GM21529 (cell line): ENCODE measurements around the gene RASL12.
"Not testable (repeated sequence)": the region's sequence is repeated elsewhere in the genome, so short reads cannot be mapped to it uniquely, and the experiment has no call there.

Experiments used
- ATAC-seq: cut with Tn5 transposase; IDR thresholded peaks from one replicate; pipeline ENCODE4 v1.9.1; 2021; ENCODE audit not compliant: unreplicated experiment

The RASL12 gene, protein sequence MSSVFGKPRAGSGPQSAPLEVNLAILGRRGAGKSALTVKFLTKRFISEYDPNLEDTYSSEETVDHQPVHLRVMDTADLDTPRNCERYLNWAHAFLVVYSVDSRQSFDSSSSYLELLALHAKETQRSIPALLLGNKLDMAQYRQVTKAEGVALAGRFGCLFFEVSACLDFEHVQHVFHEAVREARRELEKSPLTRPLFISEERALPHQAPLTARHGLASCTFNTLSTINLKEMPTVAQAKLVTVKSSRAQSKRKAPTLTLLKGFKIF

DNA sequence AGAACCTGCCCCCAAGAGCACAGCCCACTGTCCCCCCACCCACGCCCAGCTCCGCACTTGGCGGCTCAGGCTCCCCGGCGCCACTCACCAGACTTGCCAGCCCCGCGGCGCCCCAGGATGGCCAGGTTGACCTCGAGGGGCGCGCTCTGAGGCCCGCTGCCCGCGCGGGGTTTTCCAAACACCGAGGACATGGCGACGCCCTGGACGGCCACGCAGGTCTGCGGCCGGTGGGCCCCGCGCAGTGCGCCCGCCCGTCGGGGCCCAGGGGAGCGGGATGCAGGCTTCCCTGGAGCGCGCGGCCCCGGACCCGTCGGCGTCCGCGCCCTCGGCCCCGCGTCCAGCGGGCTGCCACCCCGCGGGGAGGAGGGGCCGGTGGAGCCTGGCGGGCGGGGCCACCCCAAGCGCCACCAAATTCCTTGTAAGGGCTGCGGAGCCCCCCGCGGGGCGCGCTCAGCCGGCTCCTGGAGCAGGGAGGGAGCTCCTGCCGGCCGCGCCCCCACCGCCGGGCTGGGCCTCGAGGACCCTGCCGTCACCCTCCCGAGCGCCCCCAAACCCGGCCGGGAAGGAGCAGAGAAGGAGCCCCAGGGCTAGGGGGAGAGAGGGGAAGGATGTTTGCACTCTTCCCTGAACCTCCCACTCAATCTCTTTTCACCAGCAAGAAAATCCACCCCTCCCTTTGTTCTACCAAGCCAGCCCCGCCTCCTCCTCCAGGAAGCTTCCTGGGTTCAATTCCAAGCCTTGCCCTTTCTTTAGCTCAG, at the start of gene RASL12:
Gene RASL12, minus strand, starts transcription at position 347 of the 758 bp plus-strand sequence. Its CDS starts 156 bp downstream, at position 191.
- no peak for ATAC-seq

DNA sequence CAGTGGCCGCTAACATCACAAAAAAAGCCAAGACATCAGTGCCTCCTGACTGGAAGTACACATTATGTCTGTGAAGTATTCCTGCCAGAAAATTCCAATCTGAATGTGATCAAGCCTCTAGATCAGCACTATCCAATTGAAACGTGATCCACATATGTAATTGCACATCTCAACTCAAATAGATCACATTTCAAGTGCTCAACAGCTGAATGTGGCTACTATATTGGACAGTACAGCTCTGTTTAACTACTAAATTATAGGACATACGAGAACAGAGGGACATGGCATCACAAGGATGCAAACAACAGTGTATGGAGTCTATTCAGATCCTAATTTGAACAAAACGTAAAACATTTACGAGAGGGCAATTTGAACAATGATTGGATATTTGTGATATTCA, 47.8 kb upstream of the RASL12 start:
- no peak for ATAC-seq

DNA sequence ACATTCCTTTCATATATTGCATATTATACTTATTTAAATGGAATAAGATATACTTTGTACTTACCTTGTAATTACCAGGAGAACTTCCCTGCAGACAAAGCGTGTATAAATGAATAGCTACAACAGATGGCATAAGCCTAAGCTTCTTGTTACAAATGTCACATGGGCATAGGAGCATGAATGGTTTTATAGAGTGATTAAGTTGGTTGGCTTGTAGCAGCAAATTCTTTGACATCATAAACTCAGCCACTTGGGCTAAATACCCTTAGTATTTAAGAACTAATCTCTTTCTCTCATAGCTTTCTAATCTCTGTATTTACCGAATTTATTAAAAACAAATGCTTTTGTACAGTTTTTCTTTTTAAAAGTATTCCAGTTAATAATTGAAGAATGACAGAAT, 47.3 kb upstream of the RASL12 start, which contains the start of gene UBAP1L:
Gene UBAP1L, minus strand, starts transcription at position 115 of the 400 bp plus-strand sequence. CDS start 8,985 bp downstream, outside the sequence.
- no peak for ATAC-seq

DNA sequence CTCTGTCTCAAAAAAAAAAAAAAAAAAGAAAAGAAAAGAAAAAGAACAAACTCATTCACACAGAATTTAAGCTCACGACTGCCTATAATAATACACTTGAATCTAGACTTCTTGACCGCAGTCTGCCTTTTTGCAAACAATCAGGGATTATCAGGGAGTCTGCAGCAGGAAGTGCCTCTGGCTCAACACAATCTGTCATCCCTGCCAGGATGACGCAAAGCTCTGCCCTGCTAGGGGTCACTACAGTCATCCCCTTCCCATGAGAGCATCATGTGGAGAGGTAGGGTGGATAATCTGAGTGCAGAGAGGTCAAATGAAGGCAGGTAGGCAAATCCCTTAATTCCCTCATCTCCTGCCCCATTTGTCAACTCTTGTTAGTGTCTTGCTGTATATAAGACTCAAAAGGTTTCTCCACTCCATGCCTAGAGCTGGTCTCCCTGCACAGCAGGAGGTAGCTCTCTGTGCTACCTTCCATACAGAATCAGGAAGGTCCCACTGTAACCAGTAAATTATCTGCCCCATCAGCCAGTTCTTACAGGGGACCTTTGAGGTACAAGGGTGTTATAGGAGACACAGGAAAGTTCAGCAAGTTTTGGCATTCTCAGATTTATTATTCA, 43.0 kb upstream of the RASL12 start:
- no peak for ATAC-seq

DNA sequence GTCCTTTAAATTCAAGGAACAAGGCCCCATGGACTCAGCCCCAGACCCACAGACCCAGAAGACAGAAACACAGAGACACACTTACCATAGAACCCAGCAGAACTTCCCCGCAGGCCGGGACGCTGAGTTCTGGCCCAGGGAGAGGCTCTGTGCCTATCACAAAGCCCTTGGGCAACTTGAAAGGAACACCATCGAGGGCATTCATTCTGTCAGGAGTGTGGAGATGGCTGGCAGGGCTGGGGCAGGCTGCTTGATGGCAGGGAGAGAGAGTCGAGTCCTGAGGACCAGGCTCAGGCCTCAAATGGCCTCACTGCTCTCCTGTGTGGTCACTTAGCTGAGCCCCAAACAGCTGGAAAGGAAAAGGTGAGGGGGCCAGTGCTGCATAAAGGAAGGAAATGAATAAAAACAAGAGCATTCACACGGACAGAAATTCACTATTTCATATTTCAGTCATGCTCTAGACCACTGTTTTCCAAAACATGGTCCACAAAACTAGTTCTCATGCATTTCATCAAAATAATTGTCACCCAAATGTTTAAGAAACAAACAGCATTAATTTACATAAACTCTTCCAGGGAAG, 38.3 kb upstream of the RASL12 start:
- no peak for ATAC-seq

DNA sequence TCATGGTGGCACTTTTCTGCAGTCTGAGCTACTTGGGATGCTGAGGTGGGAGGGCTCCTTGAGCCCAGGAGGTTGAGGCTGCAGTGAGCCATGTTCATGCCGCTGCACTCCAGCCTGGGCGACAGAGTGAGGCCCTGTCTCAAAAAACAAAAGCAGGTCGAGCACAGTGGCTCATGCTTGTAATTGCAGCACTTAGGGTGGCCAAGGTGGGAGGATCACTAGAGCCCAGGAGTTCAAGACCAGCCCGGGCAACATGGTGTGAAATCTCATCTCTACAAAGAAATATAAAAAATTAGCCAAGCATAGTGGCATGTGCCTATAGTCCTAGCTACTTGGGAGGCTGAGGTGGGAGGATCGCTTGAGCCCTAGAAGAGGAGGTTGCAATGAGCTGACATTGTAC, 37.2 kb upstream of the RASL12 start:
- no peak for ATAC-seq

DNA sequence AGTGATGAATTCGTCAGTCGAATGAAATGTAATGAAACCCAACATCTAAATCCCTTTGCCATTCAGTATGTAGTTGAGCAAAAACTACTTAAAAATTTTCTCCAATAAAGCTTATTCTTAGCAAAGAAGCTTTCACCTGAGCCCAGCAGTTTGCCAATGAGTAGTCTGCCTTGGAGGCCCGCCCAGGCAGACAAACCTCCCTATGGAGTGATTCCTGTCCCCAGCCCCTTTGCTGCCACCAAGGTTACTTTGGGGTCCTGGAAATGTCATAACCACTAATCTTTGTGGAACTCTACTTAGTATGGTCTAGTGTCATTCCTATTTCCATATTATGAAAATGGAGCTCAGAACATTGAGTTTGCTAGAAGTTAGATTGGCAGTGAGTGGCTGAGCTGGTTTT, 35.1 kb upstream of the RASL12 start:
- no peak for ATAC-seq

DNA sequence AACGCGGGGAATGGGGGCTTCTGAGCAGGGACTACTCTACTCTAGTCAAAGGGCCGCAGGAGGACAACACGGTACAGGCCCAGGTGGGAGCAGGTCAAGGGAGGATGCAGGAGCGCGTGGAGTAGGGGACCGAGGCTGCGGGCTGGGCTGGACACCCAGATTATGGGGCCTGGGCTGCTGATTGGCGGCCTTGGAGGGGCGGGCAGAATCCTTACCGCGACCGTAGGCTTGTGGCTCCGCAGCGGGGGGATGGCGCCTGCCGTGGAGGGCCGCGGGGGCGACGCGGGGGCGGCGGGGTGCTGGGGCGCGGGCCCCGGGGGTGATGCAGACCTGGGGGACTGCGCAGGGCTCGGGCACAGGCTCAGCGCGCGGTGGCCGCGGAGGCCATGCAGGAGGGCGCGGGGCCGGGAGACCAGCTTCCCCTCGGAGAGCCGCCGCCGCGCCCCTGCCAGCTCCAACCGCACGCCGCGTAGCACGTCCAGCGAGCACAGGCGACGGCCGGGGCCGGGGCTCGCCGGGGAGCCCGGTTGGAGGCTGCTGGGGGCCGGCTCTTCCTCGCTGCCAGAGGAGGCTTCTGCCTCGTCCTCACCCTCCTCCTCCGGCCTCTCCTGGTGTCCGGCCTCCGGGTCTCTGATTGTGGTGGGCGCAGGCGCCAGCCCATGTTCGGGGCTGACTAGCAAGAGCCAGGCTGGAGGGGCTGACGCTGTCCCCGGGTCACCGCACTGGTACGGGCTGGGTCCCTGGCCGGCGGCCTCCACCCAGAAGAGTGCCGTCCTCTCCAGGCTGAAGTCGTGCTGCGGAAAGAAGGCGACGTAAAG, 34.3 kb upstream of the RASL12 start:
- ATAC-seq: no peak

DNA sequence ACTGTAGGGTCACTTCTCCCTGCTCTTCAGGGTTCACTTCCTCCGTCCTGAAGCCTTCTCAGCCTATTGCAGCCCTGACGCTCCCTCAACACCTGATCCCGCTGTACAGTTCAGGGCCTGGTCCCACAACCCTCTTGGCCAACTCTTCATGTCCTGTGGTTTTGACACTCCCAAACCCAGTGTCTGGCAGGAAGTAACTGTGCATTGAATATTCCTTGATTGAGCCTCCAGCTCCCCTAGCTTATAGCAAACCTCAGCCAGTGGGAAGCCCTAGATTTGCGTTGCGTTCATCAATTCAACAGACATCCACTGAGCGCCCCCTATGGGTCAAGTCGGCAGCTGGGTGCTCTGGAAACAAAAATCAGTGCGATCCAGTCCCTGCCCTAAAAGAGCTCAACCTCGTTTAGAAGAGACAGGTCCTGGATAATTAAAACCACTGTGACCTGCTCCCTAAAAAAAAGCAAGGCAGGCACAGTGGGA, 33.7 kb upstream of the RASL12 start:
- ATAC-seq: no peak

DNA sequence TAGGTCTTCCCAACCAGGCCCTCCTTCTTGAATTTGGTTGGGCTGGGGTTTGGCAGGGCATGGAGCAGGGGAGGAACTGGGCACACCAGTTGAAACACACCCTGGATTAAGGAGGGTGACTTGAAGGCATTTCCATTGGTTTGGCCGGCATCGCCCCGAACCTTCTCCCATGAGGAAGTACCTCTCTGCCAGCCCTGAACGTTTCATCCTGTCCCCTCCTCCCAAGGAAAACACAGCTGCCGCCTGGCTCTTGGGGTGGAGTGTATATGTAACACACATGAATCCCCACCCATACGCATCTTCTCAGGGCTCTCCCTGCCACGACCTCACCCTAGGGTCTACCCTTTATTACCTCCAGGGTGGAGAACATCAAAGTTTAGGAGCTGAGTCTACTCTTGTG, 32.7 kb upstream of the RASL12 start:
- ATAC-seq: no peak

DNA sequence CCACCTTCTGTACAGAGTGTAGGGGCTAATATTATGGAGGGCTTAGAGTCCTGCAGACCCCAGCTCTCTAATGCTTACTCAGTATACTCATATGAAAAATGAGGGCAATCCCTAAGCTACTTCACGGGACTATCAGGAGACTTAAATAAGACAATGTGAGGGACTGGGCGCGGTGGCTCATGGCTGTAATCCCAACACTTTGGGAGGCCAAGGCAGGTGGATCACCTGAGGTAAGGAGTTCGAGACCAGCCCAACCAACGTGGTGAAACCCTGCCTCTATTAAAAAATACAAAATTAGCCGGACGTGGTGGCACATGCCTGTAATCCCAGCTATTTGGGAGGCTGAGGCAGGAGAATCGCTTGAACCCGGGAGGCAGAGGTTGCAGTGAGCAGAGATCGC, 32.0 kb upstream of the RASL12 start:
- ATAC-seq: not testable (repeated sequence)

DNA sequence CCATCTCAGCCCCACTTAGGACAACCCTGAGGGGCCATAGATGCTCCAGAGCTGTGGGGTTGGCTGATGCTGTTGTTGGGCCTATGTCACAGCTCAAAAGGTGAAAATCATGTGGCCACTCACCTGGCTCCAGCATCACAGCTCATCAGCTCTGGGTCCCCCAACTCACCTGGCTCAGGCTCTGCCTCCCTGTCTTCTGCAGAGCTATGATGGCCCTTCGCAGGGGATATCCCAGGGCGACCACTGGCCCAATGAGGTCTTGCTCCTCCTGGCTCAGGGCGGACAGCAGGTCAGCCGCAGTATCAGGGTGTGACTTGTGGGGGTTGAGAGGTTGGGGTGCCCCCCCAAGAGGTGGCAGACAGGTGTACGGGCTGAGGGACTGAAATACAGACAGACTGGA, 31.5 kb upstream of the RASL12 start:
- no peak for ATAC-seq

DNA sequence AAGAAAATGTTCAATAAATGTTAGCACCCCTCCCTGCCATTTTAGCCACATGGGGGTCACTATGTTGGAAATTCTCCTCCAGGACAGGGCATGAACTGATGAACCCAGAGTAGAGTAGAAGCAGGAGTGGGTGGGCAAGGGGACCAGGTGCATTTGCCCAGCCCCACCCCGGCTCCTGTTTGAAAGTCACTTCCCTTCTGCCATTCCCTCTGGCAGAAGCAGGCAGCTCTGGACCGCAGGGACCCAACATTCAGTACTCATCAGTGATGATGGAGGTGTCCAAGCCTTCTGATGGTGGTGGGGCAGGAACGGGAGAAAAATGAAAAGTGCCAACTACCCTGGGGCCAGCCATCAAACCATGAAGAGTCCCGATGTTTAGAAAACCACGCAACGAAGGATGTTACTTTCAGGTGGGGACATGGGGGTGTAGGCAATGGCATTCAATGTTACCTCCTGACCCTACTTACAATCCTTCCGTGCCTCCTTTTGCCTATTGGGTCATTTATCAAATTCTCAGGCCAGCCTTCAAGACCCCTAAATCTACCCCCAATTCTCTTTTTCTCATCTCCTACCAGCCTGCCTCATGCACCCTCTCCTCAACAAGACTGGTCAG, 30.0 kb upstream of the RASL12 start:
- ATAC-seq: no peak

DNA sequence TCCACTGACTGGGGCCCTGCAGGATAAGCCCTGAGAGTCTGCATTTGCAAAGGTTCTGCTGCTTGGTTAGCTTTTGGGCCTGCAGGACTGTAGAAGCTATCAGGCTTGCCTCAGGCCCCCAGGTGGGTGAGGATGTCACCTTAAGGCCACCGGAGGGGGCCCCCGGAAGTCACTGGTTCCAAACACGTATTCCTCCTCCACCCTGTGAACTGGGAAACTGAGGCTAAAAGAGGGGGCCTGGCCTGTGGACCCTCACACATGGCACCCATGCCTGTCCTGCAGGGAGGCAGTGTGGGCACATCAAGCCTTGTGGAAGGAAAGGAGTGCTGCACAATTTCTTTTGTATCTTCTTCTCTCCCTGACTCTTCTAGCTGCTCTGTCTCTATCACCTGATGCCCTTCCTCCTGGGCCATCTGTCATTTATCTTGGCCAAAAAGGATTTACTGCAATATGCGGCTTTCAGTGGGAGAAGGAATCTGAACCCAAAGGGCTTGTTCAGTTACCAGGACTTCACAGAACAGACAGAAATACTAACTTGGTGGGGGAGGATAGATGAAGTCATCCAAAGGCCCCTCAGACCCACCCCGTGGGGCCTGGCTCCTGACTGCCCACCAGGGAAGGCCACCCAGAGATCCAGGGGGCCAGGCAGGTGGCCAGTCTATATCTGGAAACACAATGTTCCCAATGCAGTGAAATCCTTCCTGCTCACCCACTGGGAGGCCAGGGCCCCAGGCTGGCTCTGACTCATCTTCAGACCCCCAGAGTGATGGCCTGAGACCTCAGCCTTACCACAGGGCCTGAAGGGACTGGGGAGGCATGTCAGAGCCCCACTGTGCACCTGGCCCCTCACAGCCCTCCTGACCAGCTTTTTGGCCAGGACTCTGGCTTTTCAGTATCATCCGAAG, 28.9 kb upstream of the RASL12 start:
- no peak for ATAC-seq

DNA sequence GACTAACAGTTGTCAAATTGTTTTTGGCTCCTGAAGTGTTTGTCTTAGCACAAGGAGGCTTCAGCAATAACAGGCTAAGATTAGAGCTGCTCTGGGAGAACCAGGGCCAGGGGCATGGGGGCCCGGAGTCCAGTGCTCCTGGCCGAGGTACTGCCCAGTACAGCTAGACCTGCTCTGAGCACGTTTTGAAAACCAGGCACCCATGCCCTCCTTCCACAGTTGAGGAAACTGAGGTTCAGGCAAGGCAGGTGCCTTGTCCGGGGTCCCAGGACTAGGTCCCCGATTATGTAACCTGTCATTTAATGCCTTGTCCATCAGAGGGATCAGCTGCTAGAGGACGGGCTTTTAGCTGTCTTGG, 27.9 kb upstream of the RASL12 start:
- ATAC-seq: no peak

DNA sequence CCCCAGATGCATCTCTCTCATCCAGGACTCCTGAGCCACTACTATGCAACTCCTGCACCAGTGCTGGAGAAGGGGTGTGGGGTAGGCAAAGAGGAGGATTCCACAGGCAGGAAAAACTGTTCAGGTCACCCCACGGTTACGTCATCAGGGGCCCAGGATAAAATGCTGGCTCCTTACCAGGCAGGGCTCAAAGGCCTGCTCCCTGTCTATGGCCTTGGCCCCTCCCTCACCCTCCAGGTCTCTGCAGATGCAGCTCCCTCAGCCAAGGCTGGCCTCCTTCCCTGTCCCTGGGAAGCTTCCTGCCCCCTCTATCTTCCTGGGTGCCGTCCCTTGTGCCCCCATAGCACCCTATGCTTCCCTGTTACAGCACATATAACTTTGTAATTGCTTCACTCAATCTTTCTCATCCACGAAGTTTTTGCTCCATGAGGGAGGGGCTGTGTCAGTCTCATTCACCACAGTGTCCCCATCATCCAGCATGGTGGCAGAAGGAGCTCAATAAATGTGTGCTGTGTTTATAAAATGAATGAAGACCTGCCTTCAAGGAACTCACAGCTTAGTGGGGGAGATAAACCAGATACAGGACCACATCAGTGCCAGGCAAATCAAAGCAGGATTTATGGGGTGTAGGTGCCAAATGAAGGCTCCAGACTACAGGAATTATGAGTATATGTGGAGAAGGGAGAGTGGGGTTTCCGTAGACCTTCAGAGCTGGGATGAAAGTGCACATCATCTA, 27.4 kb upstream of the RASL12 start:
- no peak for ATAC-seq

DNA sequence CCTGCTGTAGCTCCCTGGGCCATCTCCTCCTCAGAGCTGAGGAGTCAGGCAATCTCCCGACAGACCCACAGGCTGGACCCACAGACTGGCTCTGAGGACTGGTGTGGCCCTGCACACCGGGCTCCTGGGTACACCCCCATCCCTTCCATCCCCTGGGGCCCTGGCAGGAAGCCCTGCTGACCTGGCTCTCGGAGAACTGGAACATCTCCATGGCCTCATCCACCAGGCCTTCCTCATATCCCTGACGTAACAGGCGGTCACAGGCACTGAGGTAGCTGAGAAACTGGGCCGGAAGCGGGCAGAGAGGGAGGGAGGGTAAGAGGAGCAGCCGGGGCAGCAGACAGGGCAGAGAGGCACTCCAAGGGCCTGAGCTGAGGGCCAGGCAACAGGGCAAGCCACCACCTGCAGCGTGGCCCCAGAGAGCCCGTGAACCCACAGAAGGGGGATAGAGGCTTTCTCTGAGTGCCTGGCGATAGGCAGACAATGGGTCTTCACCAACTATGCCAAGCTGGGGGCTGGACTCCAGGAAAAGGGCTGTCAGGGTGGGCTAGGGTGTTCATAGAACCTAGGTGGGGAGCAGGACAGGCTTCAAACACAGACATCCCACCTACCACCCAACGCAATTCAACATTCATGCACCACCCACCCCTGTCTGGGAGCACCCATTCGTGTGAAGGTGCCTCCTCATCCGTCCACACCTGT, 26.7 kb upstream of the RASL12 start:
- ATAC-seq: no peak

DNA sequence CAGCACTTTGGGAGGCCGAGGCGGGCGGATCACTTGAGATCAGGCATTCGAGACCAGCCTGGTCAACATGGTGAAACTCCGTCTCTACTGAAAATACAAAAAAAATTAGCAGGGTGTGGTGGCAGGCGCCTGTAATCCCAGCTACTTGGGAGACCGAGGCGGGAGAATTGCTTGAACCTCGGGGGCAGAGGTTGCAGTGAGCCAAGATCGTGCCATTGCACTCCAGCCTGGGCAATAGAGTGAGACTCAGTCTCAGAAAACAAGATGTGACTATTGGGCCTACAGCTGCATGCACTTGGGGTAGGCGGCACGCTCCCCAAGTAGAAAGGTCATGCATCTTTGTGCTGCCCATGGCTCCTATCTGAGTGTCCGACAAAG, 26.0 kb upstream of the RASL12 start:
- ATAC-seq: not testable (repeated sequence)
